ENCODE results near the gene GTSF1L. TPM values are rescaled to one million over a fixed set of nuclear protein-coding genes. Genes with fewer than 3 reads are reported as not detected.
"Not testable (repeated sequence)": the region's sequence is repeated elsewhere in the genome, so short reads cannot be mapped to it uniquely, and the experiment has no call there.

The GTSF1L gene
- polyA plus RNA-seq (ENCODE audit: insufficient read length in 4 of 4), result not detected

DNA sequence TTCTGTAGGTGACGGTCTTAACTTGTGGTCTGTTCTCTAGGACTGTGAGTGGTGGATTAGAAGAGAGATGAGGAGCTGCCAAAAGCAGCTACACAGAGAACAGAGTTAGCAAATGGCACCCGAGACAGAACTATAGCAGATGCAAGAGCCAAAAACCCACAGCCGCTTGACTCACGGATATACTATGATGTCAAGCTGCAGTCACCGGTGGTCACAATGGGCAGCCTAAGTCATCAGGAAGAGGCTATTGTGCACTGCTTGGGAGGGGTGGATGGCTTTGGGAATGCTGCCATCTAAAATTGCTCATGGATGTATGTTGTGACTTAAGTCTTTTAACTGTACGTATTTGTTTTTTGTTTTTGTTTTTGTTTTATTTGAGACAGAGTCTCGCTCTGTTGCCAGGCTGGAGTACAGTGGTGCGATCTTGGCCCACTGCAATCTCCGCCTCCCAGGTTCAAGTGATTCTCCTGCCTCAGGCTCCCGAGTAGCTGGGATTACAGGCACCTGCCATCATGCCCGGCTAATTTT lies at the start of gene GTSF1L:
Gene GTSF1L (minus strand): TSS at position 192 of the 528 bp plus-strand sequence. CDS start 308 bp downstream, outside the sequence.
- no peak for DNase-seq (ENCODE audit: low read depth in 4 of 4, low spot score in 3 of 4)

GRCh38 chr20:43774754-43775153 lies 48.0 kb upstream of the GTSF1L start:
- no peak for DNase-seq (ENCODE audit: low read depth in 4 of 4, low spot score in 3 of 4)

DNA sequence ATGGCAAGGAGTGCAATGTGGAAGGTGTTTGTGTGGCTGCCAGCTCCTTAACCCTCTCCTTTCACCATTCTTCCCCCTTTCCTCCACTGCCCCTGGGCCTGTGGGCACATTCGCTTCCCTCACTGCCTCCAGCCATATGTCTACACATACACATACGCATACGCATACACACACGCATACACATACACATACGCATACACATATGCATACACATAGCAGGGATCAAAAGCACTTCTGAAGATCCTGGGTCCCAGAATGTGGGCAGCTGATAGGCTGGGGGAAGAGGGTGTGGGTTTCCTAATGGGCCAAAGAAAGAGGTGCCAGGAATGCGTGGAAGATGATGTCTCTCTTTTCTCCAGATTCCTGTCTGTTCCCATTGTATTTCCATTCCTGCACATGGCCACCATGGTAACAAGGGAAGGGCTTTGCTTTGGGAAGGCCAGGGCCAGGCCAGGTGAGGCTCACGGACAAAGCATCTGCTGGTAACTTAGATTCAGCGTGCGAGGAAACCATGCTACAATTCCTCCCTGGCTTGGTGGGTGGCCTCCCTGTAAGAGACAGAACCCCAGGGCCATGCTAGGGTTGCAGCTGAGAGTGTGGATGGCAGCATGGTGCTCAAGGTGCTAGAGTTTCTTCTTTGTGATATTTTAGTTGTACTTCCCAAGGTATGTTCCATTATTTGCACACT lies 44.8 kb upstream of the GTSF1L start:
- DNase-seq (ENCODE audit: low read depth in 4 of 4, low spot score in 3 of 4), result no peak

GRCh38 chr20:43770342-43770741 lies 43.5 kb upstream of the GTSF1L start:
- DNase-seq (ENCODE audit: low read depth in 4 of 4, low spot score in 3 of 4), result no peak

- DNase-seq (ENCODE audit: low read depth in 4 of 4, low spot score in 3 of 4), result no peak
These were observed 41.1 kb upstream of the GTSF1L start for GRCh38 chr20:43767686-43768474.

GRCh38 chr20:43766917-43767316 lies 40.1 kb upstream of the GTSF1L start:
- DNase-seq (ENCODE audit: low read depth in 4 of 4, low spot score in 3 of 4), result no peak

- DNase-seq (ENCODE audit: low read depth in 4 of 4, low spot score in 3 of 4), result no peak
These were observed 39.6 kb upstream of the GTSF1L start for GRCh38 chr20:43766385-43766784.

DNA sequence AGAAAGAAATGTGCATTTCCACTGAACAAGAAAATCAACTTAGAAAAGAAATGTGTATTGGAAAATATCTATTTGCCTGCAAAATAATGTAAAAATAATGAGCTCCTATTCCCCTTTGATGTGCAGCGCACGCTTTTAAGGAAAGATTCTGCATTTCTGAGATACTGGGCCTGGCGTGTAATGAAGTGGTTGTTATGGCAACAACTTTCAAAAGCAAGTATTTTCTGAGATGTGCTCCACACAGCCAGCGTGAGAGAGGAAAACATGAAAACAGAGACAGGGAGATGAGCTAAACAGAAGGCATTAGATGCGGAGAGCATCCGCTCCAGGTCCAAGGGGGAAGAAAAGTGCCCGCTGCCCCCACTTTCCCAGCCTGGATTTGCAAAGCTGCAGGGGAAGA lies 39.1 kb upstream of the GTSF1L start:
- DNase-seq (ENCODE audit: low read depth in 4 of 4, low spot score in 3 of 4), result no peak

GRCh38 chr20:43762911-43763310 lies 36.1 kb upstream of the GTSF1L start:
- no peak for DNase-seq (ENCODE audit: low read depth in 4 of 4, low spot score in 3 of 4)

DNA sequence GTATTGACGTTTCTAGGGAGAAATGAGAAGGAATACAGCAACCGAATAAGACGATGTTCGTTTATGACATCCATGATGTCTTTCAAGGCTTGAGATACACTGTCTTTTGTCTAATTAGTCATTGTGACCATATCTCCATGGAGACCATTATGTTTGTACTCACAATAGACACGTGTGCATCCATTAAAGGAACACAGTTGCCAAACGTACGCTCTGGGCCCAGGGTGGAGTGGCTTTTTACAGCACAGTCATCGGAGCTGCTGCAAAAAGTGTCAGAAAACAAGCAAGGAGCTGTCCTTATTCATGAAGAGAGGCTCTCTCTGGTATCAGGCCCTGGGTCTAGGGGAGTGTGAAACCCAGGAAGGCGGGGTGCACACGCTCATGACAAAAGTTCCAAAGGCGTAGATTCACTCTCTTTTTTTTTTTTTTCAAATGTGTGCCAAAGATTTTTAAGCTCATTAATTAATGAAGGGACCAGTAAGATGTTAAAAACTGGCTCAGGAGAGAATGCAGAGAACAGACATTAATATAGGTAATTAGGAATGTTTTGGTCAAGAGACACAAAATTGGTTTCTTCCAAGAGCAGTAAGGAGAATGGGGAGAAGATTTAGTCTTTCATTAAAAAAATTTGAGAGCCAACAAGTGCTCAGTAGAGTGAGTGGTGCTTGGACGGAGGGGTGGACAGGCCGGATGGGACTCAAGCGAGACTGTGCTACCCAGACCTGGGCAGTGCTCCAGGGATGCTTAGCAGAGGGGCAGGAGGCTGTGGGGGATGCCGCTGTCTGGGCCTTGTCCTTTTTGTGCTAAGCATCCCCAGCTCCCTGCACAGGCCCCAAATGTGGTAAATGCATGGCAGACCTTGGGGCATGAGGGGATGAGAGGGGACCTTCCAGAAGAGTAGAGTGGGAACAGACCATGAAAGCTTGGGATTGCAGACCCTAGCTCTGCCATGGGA lies 34.9 kb upstream of the GTSF1L start:
- no peak for DNase-seq (ENCODE audit: low read depth in 4 of 4, low spot score in 3 of 4)

- DNase-seq (ENCODE audit: low read depth in 4 of 4, low spot score in 3 of 4), result not testable (repeated sequence)
These were observed 31.1 kb upstream of the GTSF1L start for GRCh38 chr20:43757888-43758287.

DNA sequence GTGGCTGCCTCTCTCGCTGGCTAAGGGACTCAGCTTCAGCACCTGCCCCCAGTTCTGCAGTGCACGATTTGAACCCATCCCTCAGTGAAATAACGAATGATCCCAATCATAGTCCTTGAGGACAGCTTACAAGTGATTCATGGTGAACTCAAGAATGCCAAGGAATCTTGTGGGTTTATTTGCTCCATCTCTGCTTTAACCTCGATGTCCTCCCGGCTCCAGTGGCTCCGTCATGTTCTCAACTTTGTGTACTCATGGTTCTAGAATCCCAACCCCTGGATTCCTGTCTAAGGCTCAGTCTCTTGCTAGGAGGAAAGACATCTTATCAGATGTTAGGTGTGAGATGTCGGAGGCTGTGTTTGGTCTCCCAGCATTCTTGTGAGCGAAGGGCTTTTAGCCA lies 29.0 kb upstream of the GTSF1L start:
- DNase-seq (ENCODE audit: low read depth in 4 of 4, low spot score in 3 of 4), result no peak

DNA sequence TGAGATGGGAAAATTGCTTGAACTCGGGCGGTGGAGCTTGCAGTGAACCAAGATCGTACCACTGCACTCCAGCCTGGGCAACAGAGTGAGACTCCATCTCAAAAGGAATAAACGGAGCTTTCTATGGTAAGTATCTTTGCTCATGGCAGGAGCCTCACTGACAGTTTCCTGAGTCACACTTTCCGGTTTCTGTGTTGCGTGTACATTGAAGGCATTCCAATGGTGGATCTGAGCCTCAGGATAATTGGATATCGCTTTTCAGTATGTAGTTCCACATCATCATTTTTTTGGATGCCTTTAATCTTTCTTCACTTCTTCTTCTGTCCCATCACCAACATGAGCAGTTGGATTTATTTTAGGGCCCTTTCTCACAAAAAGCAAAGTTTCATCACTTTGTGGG lies 28.6 kb upstream of the GTSF1L start:
- no peak for DNase-seq (ENCODE audit: low read depth in 4 of 4, low spot score in 3 of 4)

DNA sequence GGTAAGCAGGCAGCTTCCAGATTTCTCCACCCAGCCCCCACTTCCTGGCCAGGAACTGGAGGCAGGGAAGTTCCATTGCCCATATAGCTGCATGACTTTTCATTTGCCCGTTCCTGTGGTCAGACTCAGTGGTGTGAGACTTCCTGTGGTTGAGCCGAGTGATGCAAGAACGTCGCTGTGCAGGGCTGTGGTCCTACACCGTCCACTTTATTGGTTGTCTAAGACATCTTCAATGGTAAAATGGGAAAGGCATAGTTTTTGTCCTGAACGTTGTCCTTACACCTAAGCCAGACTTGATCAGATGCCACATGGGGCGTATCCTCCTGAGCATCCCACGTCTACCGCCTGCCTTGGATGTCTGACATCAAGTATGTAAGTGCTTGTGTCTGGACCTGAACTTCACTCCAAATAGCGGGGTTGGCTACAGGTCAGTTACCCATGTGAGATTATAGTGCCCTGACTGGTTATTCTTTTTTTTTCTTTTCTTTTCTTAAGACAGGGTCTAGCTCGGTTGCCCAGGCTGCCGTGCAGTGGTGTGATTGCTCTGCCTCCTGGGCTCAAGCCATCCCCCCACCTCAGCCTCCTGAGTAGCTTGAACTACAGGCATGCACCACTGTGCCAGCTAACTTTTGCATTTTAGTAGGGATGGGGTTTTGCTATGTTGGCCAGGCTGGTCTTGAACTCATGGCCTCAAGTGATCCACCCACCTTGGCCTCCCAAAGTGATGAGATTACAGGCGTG lies 25.9 kb upstream of the GTSF1L start:
- no peak for DNase-seq (ENCODE audit: low read depth in 4 of 4, low spot score in 3 of 4)

DNA sequence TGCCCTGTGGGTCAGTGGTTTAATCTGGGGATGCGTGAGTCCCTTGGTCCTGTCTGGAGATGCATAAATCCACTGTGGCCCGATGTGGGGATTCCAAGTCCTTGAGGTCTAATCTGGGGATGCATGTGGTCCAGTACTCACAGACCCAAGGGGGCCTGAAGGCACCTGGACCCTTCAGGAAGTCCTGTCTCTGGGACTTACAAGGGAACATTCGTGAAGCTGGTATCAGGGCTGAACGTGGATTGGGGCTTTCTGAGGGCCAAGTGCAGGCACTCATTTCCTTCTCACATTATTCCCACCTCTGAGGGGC lies 25.2 kb upstream of the GTSF1L start:
- no peak for DNase-seq (ENCODE audit: low read depth in 4 of 4, low spot score in 3 of 4)

DNA sequence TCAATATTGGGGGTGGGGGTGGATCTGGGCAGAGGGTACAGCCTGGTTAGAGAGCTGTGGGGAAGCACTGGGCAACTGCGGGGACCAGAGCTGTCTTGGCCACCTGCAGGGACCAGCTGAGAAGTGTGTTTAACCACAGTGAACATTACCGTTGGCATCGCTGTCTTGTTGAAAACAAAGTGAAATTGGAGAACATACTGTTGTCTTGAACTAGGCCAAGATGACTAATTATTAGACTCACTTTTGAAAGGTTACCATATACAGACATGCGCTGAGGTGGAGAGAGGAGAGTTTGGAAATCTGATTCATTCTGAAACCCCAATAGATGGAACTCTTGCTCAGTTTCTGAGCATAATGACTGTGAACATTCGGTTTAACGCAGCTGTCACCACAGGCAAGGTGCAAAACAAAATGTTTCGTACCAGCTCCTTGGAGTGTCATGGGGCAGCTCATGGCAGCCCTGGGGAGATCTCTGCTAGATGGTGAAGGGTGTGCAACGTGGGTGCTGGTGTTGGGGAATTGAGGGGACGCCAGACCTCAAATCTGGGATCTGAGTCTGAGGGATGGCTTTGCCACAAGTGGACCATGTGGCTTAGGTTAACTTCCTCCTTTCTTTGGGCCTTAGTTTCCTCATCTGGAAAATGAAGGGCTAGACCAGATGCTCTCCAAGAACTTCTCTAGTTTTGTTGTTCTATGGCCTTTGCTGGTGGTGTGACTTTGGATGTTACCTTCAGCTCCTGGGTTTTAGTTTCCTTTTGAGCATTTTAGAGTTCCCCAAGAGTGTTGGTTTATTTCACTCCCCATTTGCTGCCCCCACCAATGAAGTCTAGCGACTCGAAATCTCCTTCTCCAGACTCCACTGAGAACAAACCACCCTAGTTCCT lies 24.6 kb upstream of the GTSF1L start:
- no peak for DNase-seq (ENCODE audit: low read depth in 4 of 4, low spot score in 3 of 4)

- DNase-seq (ENCODE audit: low read depth in 4 of 4, low spot score in 3 of 4), result no peak
These were observed 24.0 kb upstream of the GTSF1L start for GRCh38 chr20:43750774-43751166.

- DNase-seq (ENCODE audit: low read depth in 4 of 4, low spot score in 3 of 4), result peak in 3 of 4 donors; percentile 10 to 31 (median 18)
These were observed 23.0 kb upstream of the GTSF1L start for GRCh38 chr20:43749734-43750294.

DNA sequence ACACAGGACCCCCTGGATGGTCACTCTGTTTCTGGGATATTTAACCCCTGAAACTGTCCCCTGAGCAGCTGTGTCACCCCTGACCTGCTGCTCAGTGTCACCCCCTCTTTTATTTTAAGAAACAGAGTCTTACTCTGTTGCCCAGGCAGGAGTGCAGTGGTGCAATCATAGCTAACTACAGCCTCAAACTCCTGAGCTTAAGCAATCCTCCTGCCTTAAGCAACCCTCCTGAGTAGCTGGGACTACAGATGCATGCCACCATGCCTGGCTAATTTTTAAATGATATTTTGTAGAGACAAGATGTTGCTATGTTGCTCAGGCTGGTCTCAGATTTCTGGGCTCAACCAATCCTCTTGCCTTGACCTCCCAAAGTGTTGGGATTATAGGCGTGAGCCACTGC lies 21.5 kb upstream of the GTSF1L start:
- DNase-seq (ENCODE audit: low read depth in 4 of 4, low spot score in 3 of 4), result no peak

Data from right renal pelvis (tissue), 4 donors.